A673 (cell line): Measurements from ENCODE around the gene ZNF836. TPM values are rescaled to one million over a fixed set of nuclear protein-coding genes. Genes with fewer than 3 reads are reported as not detected.

ENCODE experiments used
- BruUV-seq: library from RNA; stranded (reverse); fragments of 400-500 nt; replicated peaks from 2 replicates; lab custom pipeline; 2021; lab: Mats Ljungman, UMichigan
- CTCF ChIA-PET: fragments of 300-600 bp; sonication (Branson Sonifier 250); formaldehyde crosslinking; loops from one replicate; lab custom pipeline; 2022; ENCODE audit warnings: antibody characterized with exemption; lab: Charles Lee
- POLR2A ChIA-PET: fragments of 300-600 bp; sonication (Branson Sonifier 250); formaldehyde crosslinking; loops from one replicate; lab custom pipeline; 2022; ENCODE audit warnings: antibody characterized with exemption; ENCODE audit not compliant: low non-redundant PET; lab: Charles Lee
- DNase-seq: peaks from one replicate; pipeline ENCODE4 v3.0.0-alpha.2; 2015; ENCODE audit warnings: low spot score
- H3K27ac ChIP-seq: fragments of 200-600 bp; sonication (generic); 2 replicates; pipeline ENCODE4 v1.5.1; 2016; ENCODE audit warnings: mixed run types, low read depth, mild to moderate bottlenecking, mixed read lengths, antibody characterized with exemption, low read length; ENCODE audit not compliant: poor library complexity, severe bottlenecking
- H3K27me3 ChIP-seq: fragments of 200-600 bp; sonication (generic); replicated peaks from 2 replicates; pipeline ENCODE4 v1.6.1; 2017; ENCODE audit warnings: mixed run types, low read depth, mild to moderate bottlenecking, mixed read lengths, antibody characterized with exemption, low read length; ENCODE audit not compliant: insufficient read depth, poor library complexity
- H3K36me3 ChIP-seq: fragments of 200-600 bp; sonication (generic); 2 replicates; pipeline ENCODE4 v1.6.1; 2016; ENCODE audit warnings: mixed run types, mild to moderate bottlenecking, mixed read lengths, antibody characterized with exemption, low read length; ENCODE audit not compliant: insufficient read depth, poor library complexity, severe bottlenecking
- H3K4me1 ChIP-seq: fragments of 200-600 bp; sonication (generic); 2 replicates; pipeline ENCODE4 v1.6.1; 2017; ENCODE audit warnings: mixed run types, mild to moderate bottlenecking, mixed read lengths, antibody characterized with exemption, low read length; ENCODE audit not compliant: insufficient read depth, poor library complexity, severe bottlenecking
- H3K4me3 ChIP-seq: fragments of 200-600 bp; sonication (generic); 2 replicates; pipeline ENCODE4 v1.5.1; 2016; ENCODE audit warnings: low read depth, mixed run types, mild to moderate bottlenecking, mixed read lengths, low read length; ENCODE audit not compliant: poor library complexity, severe bottlenecking
- H3K9me3 ChIP-seq: fragments of 200-600 bp; sonication (generic); 2 replicates; pipeline ENCODE4 v1.6.1; 2016; ENCODE audit warnings: mixed run types, low read depth, mild to moderate bottlenecking, mixed read lengths, antibody characterized with exemption, low read length; ENCODE audit not compliant: poor library complexity, severe bottlenecking
- EZH2 ChIP-seq: fragments of 200-600 bp; sonication (generic); IDR thresholded peaks from 2 replicates; pipeline ENCODE4 v1.6.1; 2017; ENCODE audit warnings: borderline replicate concordance, low read depth, mild to moderate bottlenecking, mixed read lengths, antibody characterized with exemption, low read length; ENCODE audit not compliant: poor library complexity, severe bottlenecking
- intact Hi-C: fragments of 100-400 bp; cut with micrococcal nuclease; formaldehyde crosslinking; loops from one replicate; pipeline ENCODE4 v1.10.0; 2022; ENCODE audit not compliant: unreplicated experiment
- total RNA-seq: library from RNA; stranded (reverse); gene quantifications from 2 replicates; pipeline ENCODE4 v1.2.3, GENCODE V29; 2021
- TF ChIP-seq, protein P1 (sequence below): fragments of 300-800, 200-600 bp; sonication (generic); conservative IDR thresholded peaks from 2 replicates; pipeline ENCODE4 v1.5.1; 2017; ENCODE audit warnings: low read depth, mild to moderate bottlenecking, antibody characterized with exemption, low read length, moderate library complexity, mixed read lengths

Gene ZNF836
- total RNA-seq, 1 experiment from 2014 or later, result 6.1 TPM

- Histone ChIP-seq H3K27me3 (no peaks in the 10 kb centered on the region), H3K36me3 (no peaks in the 10 kb centered on the region), H3K4me1 (no peaks in the 10 kb centered on the region), H3K9me3 (peaks cover 27% of the 10 kb centered on the region), H3K27ac (peak overlapping the region; percentile 87), H3K4me3 (peak overlapping the region; percentile 82)
- intact Hi-C loops, result loop anchor here (1.0 kb wide), 1 partner anchor 98 kb away; no protein-coding TSS in a partner anchor
- no TSS peak for BruUV-seq
- ChIA-PET POLR2A (interaction anchor here (0.6 kb wide), 1 partner anchor 90 kb away, joined by 8 read pairs; the partner anchor contains the start of gene ZNF432), CTCF (no interaction called here)
- no peak for DNase-seq
- TF ChIP-seq, protein P1, sequence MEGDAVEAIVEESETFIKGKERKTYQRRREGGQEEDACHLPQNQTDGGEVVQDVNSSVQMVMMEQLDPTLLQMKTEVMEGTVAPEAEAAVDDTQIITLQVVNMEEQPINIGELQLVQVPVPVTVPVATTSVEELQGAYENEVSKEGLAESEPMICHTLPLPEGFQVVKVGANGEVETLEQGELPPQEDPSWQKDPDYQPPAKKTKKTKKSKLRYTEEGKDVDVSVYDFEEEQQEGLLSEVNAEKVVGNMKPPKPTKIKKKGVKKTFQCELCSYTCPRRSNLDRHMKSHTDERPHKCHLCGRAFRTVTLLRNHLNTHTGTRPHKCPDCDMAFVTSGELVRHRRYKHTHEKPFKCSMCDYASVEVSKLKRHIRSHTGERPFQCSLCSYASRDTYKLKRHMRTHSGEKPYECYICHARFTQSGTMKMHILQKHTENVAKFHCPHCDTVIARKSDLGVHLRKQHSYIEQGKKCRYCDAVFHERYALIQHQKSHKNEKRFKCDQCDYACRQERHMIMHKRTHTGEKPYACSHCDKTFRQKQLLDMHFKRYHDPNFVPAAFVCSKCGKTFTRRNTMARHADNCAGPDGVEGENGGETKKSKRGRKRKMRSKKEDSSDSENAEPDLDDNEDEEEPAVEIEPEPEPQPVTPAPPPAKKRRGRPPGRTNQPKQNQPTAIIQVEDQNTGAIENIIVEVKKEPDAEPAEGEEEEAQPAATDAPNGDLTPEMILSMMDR, result no peak
- no peak for TF ChIP-seq EZH2
Observed at GRCh38 chr19:52138983-52139251, 32.5 kb downstream of the ZNF836 start.

DNA sequence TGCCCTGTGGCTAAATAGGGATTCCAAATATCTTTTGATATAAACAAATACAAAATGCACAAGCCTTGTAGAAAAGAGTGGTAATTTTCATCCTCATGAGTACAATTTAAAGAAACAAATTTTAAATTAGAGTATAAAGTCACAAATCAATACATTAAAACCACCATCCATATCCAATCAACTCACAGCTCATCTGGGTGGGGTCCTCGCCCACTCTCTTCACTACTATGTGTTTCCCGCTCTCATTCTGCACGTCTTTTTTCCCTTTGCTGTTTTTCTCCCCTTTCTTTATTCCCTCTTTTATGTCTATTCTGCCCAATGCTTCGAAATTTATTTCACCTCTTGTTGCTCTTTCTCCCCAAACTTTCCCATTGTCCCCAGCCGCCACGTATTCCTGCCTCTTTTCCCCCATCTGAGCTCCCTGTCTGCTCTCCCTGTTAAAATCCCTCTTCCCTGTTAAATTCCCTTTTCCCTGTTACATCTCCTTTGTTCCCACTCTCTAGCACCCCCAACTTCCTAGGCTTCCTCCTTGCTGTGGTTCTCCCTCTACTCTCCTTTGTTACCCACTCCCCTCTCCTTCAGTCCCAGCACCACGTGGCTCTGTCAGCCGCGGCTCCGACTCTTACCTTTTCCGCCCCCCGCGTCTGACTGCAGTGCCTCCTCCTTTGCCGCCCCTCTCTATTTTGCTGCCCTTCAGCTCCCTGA is 33.0 kb downstream of the ZNF836 start:
- Histone ChIP-seq H3K27ac (peak overlapping the region; percentile 87), H3K4me1 (no peaks in the 10 kb centered on the region), H3K4me3 (peak overlapping the region; percentile 82), H3K36me3 (no peaks in the 10 kb centered on the region), H3K27me3 (no peaks in the 10 kb centered on the region), H3K9me3 (peaks cover 28% of the 10 kb centered on the region)
- BruUV-seq, result TSS peak; percentile 59
- DNase-seq, result peak; percentile 61
- intact Hi-C loops, result no loop called here
- ChIA-PET CTCF (no interaction called here), POLR2A (interaction anchor here (0.6 kb wide), 1 partner anchor 90 kb away, joined by 8 read pairs; the partner anchor contains the start of gene ZNF432)
- TF ChIP-seq EZH2, result no peak
- TF ChIP-seq, protein P1, result no peak

GRCh38 chr19:52120286-52120685 is 51.1 kb downstream of the ZNF836 start:
- ChIA-PET POLR2A (no interaction called here), CTCF (no interaction called here)
- TF ChIP-seq EZH2, result no peak
- TF ChIP-seq, protein P1, result no peak
- Histone ChIP-seq H3K4me1 (no peaks in the 10 kb centered on the region), H3K27me3 (no peaks in the 10 kb centered on the region), H3K27ac (no peak overlapping the region), H3K4me3 (no peak overlapping the region), H3K36me3 (peaks cover 80% of the 10 kb centered on the region), H3K9me3 (peaks cover 93% of the 10 kb centered on the region)
- no TSS peak for BruUV-seq
- intact Hi-C loops, result no loop called here
- no peak for DNase-seq
